Measurements from ENCODE around the gene EDRF1.
"Not testable (repeated sequence)": the region's sequence is repeated elsewhere in the genome, so short reads cannot be mapped to it uniquely, and the experiment has no call there.

The EDRF1 gene

GRCh38 chr10:125719173-125720001 is at the start of gene EDRF1:
TSS of gene EDRF1 (plus strand) at chr10:125719709. CDS start at chr10:125719808, 99 bp downstream.
- DNase-seq: peak; percentile 75 to 92

- no peak for DNase-seq
These were observed 46.6 kb upstream of the EDRF1 start for GRCh38 chr10:125672884-125673283.

GRCh38 chr10:125679436-125679835 is 40.1 kb upstream of the EDRF1 start:
- no peak for DNase-seq

- DNase-seq: no peak
These were observed 36.4 kb upstream of the EDRF1 start, which contains the start of gene TEX36 for GRCh38 chr10:125683063-125683462. TSS of gene TEX36 (minus strand) at chr10:125683163. CDS start at chr10:125682989, 174 bp downstream.

- no peak for DNase-seq
These were observed 35.7 kb upstream of the EDRF1 start for GRCh38 chr10:125683821-125684220.

- DNase-seq: peak; percentile 1 to 24
These were observed 34.9 kb upstream of the EDRF1 start for GRCh38 chr10:125684581-125684980.

- DNase-seq: no peak
These were observed 31.9 kb upstream of the EDRF1 start for GRCh38 chr10:125687507-125688185.

GRCh38 chr10:125689955-125690569 is 29.4 kb upstream of the EDRF1 start:
- DNase-seq: no peak

- DNase-seq: no peak
These were observed 28.1 kb upstream of the EDRF1 start for GRCh38 chr10:125691160-125691981.

GRCh38 chr10:125692196-125692595 is 27.3 kb upstream of the EDRF1 start:
- DNase-seq: no peak

- no peak for DNase-seq
These were observed 26.6 kb upstream of the EDRF1 start for GRCh38 chr10:125692601-125693523.

- no peak for DNase-seq
These were observed 26.0 kb upstream of the EDRF1 start for GRCh38 chr10:125693524-125693847.

GRCh38 chr10:125694883-125695282 is 24.6 kb upstream of the EDRF1 start:
- no peak for DNase-seq

GRCh38 chr10:125696884-125697283 is 22.6 kb upstream of the EDRF1 start:
- not testable (repeated sequence) for DNase-seq

GRCh38 chr10:125698481-125698998 is 21.0 kb upstream of the EDRF1 start:
- no peak for DNase-seq

- no peak for DNase-seq
These were observed 19.9 kb upstream of the EDRF1 start for GRCh38 chr10:125699562-125700143.

- DNase-seq: no peak
These were observed 19.1 kb upstream of the EDRF1 start for GRCh38 chr10:125700355-125700911.

GRCh38 chr10:125707541-125708468 is 11.7 kb upstream of the EDRF1 start:
- DNase-seq: no peak

GRCh38 chr10:125708971-125709503 is 10.5 kb upstream of the EDRF1 start:
- DNase-seq: no peak

Measured in NCI-H524 (cell line).